Kidney (tissue), 14 donors: ENCODE measurements around the gene TUBB2B. TPM values are rescaled to one million over a fixed set of nuclear protein-coding genes. Genes with fewer than 3 reads are reported as not detected.
A peak's percentile ranks its signal among the peaks of the same experiment; 100 is the strongest.

Experiments used
- DNase-seq, 5 donors: peaks; one replicate each; pipeline ENCODE4 v3.0.0-alpha.2; 2013 to 2020
- FAIRE-seq: peaks from 2 replicates; lab custom pipeline; 2012; peaks lifted over from hg19 to GRCh38; lab: Jason Lieb, UNC
- H3K27ac ChIP-seq, 2 donors: one replicate each; pipeline ENCODE4 v1.7.0; 2013; ENCODE audit warnings: low read depth in 2 of 2, low read length in 2 of 2, inconsistent platforms in 1 of 2
- H3K27me3 ChIP-seq: one replicate; pipeline ENCODE4 v1.7.1; 2013; ENCODE audit warnings: low read length, inconsistent platforms; ENCODE audit not compliant: control insufficient read depth, insufficient read depth
- H3K36me3 ChIP-seq, 3 donors: one replicate each; pipeline versions ENCODE4 v1.7.0 to v1.7.1; 2013; ENCODE audit warnings: low read length in 3 of 3, control low read depth in 1 of 3, inconsistent platforms in 1 of 3; ENCODE audit not compliant: insufficient read depth in 3 of 3, control insufficient read depth in 2 of 3
- H3K4me1 ChIP-seq, 3 donors: one replicate each; pipeline versions ENCODE4 v1.7.0 to v1.7.1; 2013; ENCODE audit warnings: low read length in 3 of 3, inconsistent platforms in 1 of 3, low read depth in 1 of 3; ENCODE audit not compliant: control insufficient read depth in 2 of 3, insufficient read depth in 2 of 3
- H3K4me3 ChIP-seq, 3 donors: one replicate each; pipeline versions ENCODE4 v1.7.0 to v1.8.1; 2013; ENCODE audit warnings: low read length in 3 of 3, control low read depth in 1 of 3, inconsistent platforms in 1 of 3
- H3K9ac ChIP-seq, 3 donors: one replicate each; pipeline versions ENCODE4 v1.7.0 to v1.7.1; 2013; ENCODE audit warnings: low read length in 3 of 3, control low read depth in 1 of 3, inconsistent platforms in 1 of 3
- H3K9me3 ChIP-seq, 3 donors: one replicate each; pipeline versions ENCODE4 v1.7.0 to v1.7.1; 2013; ENCODE audit warnings: low read length in 3 of 3, control low read depth in 1 of 3, inconsistent platforms in 1 of 3; ENCODE audit not compliant: control insufficient read depth in 2 of 3, insufficient read depth in 1 of 3
- CTCF ChIP-seq: IDR thresholded peaks from 3 replicates; pipeline ENCODE4 v1.5.1; 2012; ENCODE audit warnings: mild to moderate bottlenecking, moderate library complexity, borderline replicate concordance; ENCODE audit not compliant: insufficient read depth; ENCODE audit errors: extremely low read depth
- intact Hi-C: fragments of 100-400 bp; cut with DNase I; formaldehyde crosslinking; loops from one replicate; pipeline ENCODE4 v1.11.1; 2022
- polyA plus RNA-seq: library from polyadenylated mRNA; stranded (reverse); fragments of 350-450 nt; fragmentation: Illumina TruSeq; extraction: RNeasy Lipid Tissue Mini Kit (QIAGEN cat#74804); gene quantifications from one replicate; pipeline ENCODE4 v1.2.3, GENCODE V29; 2014; ENCODE audit warnings: low read depth, low replicate concordance; ENCODE audit not compliant: insufficient read depth
- total RNA-seq: library from RNA; stranded (reverse); fragmentation: NEBNext Ultra II Directional; extraction: Animal tissue kit (Norgen Biotek cat#: 25700); gene quantifications from one replicate; pipeline ENCODE4 v1.2.1, GENCODE V29; 2021
- donor health status: control.
- donor health status: control.
- donor health status: control.
- donor health status: control.
- donor health status: control.
- donor health status: DM: yes; HTN: yes; CAD: no.
- donor health status: Normal renal cell carcinoma (clear cell type).

The TUBB2B gene
- total and polyA plus RNA-seq, 2 donors from 2014 or later: 34.2 to 46.1 TPM

GRCh38 chr6:3208775-3209113 lies 18.7 kb downstream of the TUBB2B start:
- Histone ChIP-seq H3K4me1 (no peaks in the 10 kb centered on the region), H3K9ac (no peak overlapping the region), H3K27ac (no peak overlapping the region), H3K36me3 (no peaks in the 10 kb centered on the region), H3K27me3 (no peaks in the 10 kb centered on the region), H3K9me3 (no peaks in the 10 kb centered on the region), H3K4me3 (no peak overlapping the region)
- no peak for TF ChIP-seq CTCF
- FAIRE-seq: no peak
- intact Hi-C loops: no loop called here
- DNase-seq: no peak

GRCh38 chr6:3208098-3208774 lies 19.2 kb downstream of the TUBB2B start:
- no peak for FAIRE-seq
- DNase-seq: peak in 1 of 5 donors; percentile 34
- Histone ChIP-seq H3K27ac (no peak overlapping the region), H3K9me3 (no peaks in the 10 kb centered on the region), H3K36me3 (no peaks in the 10 kb centered on the region), H3K9ac (no peak overlapping the region), H3K27me3 (no peaks in the 10 kb centered on the region), H3K4me1 (no peaks in the 10 kb centered on the region), H3K4me3 (no peak overlapping the region)
- intact Hi-C loops: no loop called here
- no peak for TF ChIP-seq CTCF

- no peak overlapping the region for H3K4me3 ChIP-seq
- TF ChIP-seq CTCF: no peak
- no peak overlapping the region for H3K9ac ChIP-seq
- no peak overlapping the region for H3K27ac ChIP-seq
- no peaks in the 10 kb centered on the region for H3K4me1 ChIP-seq
- DNase-seq (peak in 1 of 5 donors; percentile 6), FAIRE-seq (no peak)
- intact Hi-C loops: no loop called here
- H3K9me3 ChIP-seq: no peaks in the 10 kb centered on the region
- H3K36me3 ChIP-seq: no peaks in the 10 kb centered on the region
- H3K27me3 ChIP-seq: no peaks in the 10 kb centered on the region
Measured at GRCh38 chr6:3206339-3207015, 21.0 kb downstream of the TUBB2B start.
